HG03060 (cell line): ENCODE measurements around the gene MYLK.

Experiments
- ATAC-seq: cut with Tn5 transposase; IDR thresholded peaks from one replicate; pipeline ENCODE4 v1.9.1; 2021; ENCODE audit warnings: low read depth, moderate number of reproducible peaks; ENCODE audit not compliant: unreplicated experiment

Gene MYLK

DNA sequence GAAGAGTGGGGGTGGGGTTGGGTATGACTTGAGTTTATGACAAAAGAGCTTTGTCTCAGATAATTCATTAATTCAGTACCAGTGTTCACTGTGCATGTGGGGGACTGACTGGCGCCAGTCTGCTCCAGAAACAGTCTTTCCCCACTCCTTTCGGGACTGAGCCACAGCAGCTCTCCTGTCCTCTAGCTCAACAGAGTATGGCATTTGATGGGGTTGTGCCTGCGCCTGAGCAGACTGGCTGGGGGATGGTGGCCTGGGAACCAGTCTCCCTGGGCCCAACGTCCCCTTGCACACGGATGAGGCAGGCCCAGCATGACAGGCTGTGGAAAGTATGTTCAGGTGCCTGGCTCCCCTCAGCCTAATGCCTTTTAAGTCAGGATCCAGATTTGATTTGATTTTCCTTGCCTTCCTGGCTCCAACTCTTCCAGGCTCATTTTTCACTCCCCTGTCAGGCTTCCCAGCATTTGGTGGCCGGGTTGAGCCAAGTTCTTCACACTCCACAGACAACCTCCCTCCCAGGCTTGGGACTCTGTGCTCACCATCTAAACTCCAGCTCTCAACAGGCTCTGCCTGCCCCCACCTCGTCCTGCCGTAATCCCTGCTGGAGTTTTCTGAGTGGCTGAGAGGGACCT is 105.0 kb downstream of the MYLK start:
- no peak for ATAC-seq

DNA sequence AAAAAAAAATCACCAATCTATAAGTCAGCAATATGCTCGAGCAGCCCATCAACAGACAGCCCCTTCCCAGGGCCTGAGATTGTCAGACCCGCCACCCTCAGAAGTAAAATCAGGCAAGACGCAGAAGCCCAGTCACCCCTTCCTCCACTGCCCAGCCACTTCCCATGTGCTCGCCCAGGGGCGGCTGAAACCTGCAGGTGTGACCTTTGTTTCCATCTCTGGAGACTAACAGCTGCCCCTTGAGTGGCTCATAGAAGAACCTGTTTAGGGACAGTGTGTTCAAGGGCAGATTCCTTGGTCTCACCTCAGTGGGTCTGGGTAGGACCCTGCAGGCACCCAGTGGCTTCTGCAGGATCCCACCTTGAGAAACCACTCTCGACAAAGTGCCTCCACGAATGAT is 105.6 kb downstream of the MYLK start:
- no peak for ATAC-seq

DNA sequence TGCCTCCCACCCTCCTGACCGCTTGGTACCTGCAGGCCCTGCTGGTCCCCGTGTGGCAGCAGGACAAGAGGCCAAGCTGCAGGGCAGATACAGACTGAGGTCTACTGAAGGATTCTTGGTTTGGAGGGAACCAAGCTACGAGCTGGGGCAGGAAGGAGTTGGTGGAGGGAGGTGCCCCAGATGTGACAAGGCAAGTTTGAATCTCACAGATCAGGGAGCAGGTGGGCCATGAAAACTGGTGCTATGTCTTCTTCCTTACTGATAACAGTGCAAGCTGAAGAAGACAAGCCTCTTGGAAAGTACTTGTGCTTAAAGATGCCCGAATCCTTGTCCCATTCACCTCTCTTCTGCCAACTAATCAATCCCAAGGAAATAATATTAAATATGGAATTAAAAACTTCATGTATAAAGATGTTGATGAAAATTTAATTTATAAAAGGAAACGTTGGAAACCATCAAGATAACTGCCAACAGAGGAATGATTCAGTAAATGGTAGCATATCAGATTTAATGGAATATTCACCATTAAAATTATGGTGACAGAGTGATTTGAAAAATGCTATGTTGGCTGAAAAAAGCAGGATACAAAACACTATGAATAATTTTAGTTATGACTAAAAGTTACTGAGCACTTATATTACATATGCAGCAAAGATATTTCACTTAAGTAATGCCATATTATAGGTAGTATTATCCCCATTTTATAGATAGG is 107.9 kb downstream of the MYLK start:
- no peak for ATAC-seq

DNA sequence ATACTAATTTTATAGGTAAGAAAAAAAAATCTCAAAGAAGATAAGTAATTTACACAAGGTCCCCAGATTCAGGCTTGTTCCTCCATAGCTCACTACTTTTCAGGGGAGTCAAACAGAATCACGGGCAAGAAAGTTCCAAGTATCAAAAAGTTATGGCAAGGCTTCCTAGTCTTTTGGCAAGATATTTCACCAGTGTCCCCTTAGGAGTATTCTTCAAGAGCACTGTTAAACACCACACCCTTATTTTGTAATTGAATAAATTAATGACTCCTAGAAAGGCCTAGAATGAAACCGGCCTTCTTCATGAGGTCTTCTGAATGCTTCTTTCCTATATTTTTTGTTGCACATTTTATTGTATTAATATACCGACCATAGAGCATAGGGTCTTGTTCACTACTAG is 109.7 kb downstream of the MYLK start:
- no peak for ATAC-seq

DNA sequence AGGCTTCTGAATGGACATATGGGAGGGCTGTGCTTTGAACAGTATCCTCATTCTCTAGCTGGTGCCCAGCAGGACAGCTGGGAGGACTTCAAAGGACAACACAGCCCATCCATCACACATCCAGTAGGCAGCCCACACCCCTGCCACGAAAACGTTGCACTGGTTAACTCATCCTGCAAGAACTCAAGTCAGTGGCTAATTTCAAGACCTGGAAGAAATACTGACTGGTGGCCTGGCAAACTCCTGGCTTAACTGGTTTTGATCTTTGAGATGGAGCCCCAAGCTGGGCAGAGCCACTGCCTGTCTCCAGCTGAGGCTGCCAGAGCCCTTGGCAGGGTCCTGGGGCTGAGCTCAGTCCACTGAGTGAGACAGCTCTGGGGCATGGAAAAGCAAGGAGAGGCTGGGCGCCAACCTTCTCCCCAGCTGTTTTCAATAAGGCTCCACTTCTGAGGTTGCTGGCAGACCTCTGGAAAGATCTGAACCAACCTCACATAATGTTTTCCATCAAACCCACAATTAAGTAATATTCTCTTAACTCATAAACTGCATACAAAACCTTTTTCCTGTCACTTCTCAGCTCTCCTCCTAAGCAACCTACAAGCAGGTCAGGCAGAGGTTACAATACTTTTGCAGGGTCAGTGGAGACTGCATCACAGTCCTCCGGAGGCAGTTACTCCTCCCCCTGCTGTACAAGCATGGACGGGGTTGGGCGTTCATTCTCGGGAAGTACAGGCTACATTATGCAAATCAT is 110.3 kb downstream of the MYLK start:
- no peak for ATAC-seq

DNA sequence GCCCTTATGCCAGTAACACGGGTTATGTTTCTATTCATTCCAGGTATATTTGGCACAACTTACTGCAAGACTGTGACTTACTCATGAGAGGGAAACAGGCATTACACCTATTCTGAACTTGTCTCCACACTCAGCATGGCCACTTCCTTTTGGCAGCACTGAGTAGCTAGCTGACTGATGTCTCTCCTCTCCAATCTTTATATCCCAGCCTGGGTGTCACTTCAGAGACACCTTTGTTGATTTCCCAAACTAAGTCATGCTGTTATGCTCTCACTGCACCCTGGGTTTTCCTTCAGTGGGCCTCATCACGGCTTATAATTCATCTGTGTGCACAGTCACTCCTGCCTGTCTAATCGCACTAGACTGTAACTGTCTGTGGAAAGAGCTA is 114.8 kb downstream of the MYLK start:
- ATAC-seq: no peak

DNA sequence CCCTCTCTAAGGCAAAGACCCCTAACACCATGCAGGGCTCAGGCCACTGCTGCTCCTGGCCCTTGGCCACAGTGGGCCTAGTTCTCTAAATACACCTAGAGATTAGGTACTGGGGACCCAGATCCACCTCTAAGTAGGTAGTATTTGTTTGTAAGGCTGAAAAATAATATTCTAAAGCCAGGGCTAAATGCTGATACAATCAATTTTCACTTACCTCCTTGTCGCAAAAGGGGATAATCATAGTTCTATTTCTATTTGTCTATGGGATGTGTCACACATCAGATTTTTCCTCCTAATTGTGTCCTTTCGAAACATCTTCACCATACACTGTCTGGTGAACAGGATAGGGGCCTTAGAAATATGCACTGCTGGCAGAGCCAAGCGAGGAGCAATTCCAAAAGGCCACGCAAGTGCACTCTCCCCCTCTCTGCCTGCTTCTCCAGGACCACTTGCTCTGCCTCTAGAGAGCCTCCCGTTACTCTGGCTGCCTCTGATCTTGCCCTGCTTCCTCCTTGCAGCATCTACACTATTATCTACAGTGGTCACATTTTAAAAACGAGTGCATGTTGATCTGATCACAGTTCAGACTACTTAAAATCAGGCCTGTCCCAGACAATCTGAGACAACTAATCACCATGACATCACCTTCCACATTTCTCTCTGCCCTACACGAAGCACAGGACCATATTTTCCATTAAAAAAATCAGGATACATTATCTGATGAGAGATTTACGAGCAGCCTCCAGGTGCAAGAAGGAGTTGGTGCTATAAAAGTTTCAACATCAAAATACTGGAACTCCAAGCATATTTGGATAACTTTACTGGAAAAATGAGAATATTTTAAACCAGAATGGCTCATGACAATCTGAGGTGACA is 115.4 kb downstream of the MYLK start:
- no peak for ATAC-seq

DNA sequence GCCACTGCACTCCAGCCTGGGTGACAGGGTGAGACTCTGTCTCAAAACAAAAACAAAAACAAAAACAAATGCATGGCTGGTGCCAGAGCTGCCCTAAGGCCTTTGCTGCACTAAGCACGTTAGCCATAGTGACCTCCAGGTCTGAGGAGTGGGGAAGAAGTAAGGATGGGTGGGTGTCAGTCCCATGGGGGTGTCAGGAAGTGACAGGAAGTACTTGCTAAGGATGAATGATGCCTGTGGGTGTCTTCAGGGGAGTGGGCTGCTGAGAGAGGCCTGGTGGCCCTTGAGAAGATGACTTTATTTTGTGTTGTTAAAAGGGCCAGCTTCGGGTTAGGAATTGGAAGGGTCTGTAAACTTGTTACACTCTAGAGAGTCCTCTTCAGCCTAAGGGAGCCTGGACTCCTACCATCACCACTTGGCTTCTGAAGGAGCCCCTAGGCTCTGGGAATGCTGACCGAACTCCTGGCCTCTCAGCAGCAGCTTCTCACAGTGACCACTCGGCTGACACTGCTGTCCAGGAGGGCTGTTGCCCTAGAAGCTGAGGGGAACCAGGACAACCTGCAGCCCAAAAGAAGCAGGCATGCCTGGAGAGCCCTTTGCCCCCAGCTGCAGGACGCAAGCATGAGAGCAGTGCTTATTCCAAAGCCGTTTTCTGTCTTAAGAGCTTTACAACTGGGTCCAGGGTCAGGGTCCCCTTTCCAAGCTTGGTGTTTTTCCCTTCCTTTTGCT is 116.4 kb downstream of the MYLK start:
- no peak for ATAC-seq

DNA sequence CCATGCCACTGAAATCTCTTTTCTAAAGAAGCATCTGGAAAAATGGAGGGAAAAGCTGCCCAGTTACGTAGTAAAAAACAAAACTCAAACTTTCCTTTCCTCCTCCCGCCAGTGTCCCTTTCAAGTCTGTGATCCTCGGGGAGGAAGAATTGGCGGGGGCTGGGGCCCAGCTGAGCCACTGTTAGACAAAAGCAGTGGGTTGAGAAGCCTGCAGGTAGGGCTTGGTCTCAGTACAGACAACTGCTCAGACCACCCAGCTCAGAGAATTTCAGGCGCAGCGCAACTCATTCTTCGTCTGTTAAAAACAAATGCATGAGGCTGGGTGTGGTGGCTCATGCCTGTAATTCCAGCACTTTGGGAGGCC is 117.1 kb downstream of the MYLK start:
- ATAC-seq: no peak

DNA sequence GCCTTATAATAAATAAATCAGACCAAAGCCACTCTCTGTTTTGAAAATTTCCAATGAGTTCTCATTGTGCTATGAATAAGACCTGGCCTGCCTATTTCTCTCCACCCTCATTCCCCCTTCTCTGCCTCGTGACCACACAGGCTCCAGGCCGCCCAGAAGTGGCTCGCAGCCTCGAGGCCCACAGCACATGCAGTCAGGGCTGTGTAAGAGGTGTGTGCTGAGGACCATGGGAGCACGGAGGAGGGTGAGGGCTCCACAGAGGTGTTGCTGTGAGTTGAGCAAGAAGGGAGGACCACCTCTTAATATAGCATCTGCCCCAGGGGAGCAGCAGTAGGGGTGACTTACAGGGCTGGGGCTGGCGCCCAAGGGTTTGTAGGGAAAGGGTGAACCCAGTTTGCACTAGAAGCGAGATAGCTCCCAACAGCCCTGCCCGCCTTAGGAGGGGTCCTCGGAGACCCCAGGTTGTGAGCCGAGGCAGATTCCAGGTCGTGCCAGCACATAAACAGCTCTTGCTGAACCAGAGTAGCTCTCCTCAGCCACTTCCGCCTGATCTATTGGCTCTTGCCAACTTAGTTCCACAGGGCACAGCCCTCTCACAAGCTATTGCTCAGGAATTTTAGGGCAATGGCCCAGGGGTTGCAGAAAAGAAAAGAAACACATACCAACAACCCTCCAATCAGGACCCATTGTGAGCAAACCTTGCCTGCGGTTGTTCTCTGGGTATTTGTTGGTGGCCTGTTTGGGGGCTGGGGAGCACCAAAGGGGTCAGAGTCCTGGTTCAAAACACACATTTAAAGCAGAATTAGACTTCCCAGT is 117.7 kb downstream of the MYLK start:
- no peak for ATAC-seq

DNA sequence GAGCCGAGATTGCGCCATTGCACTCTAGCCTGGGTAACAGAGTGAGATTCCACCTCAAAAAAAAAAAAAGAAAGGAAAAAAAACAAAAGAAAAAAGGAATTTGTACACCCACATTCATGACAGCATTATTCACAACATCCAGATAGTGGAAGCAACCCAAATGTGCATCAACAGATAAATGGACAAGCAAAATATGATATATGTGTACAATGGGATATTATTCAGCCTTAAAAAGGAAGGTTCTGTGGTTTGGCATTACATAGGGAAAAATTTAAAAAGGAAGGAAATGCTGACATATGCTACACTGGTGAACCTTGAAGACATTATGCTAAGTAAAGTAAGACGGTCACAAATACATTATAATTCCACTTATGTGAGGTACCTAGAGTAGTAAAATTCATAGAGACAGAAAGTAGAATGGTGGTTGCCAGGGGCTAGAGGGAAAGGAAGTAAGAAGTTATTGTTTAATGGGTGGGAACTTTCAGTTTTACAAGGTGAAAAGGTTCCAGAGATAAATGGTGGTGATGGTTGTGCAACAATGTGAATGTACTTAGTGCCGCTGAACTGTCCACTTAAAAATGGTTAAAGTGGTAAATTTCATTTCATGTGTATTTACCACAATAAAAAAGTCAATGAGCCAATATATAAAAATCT is 118.5 kb downstream of the MYLK start:
- no peak for ATAC-seq

DNA sequence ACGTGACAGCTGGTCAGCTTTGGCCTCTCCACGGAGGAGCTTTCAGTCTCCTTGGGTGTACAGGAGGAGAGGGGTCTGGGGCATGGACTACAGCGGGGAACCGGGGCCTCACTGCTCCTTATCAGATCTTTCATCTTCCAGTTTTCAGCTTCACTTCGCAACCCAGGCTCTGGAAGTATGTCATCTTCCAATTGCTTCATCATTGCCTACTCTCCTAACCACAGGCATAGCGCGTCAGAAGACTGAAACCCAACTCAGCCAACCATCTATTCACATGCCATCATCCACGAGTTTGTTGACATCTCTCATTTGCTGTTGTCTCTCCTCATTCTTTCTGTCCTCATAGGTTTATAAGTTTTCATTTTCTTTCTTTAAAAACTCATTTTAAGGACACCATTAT is 119.5 kb downstream of the MYLK start:
- ATAC-seq: no peak

DNA sequence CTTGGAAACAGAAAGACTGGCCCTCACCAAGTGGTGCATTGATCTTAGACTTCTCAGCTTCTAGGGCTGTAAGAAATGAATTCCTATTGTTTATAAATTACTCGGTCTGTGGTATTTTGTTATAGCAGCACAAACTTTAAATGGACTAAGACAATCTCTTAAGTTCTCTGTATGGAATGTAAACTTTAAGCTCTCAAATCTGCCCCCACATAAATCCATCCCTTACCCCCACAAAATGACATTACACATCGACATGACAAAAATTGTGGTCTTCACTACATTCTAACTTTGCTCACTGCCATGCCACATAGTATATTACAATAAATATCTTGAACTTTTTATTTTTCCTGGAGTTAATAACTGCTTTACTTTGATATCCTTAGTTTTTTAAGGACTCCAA is 121.3 kb downstream of the MYLK start:
- ATAC-seq: no peak

DNA sequence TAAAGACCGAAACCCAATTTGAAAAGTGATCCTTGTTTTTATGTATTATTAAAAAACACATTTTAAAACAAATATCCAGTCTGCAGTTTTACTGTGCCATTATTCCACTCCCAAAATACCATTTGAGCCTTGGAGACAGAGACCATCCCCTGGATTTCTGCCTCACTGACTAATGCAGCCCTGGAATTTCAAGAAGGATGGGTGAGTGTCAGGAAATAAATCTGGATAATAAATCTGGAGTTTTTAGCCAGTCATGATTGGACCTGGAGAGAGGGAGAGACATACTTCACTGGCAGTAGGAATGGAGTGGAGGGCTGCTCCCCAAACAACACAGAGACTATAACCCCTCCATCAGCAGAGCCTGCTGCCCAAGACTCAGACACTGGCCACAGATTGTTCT is 123.3 kb downstream of the MYLK start:
- ATAC-seq: no peak

DNA sequence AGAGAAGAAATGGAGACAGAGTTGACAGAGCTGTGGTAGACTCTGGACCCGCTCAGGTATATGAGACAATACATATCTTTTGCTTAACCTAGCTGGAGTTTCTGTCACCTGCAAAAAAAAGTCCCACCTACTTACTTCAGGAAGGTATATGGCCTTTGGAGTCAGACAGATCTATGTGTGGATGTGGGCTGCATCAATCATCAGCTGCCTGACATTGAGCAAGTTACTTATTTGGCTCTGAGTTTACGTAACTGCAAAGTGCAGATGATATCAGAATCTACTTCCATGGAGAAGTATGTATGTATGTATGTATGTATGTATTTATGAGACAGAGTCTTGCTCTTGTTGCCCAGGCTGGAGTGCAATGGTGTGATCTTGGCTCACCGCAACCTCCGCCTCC is 124.3 kb downstream of the MYLK start:
- ATAC-seq: no peak

DNA sequence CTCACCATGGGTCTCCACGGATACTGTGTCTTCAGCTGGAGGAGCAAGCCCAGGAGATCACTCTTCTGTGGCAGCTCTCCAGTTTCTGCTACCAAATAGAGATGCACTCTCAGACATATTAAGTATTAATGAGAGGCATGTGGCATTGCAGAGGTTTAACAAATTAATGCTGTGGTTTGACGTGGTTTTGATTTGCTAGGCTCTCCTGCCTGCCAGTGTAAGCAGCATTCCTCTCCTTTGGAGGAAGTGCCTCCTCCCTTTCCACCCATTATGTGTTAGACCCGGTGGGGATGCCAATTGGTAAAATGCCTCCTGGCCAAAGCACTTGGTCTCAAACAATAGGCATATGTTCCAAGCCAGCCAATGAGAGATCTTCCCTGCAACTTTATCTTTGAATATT is 124.8 kb downstream of the MYLK start:
- no peak for ATAC-seq

DNA sequence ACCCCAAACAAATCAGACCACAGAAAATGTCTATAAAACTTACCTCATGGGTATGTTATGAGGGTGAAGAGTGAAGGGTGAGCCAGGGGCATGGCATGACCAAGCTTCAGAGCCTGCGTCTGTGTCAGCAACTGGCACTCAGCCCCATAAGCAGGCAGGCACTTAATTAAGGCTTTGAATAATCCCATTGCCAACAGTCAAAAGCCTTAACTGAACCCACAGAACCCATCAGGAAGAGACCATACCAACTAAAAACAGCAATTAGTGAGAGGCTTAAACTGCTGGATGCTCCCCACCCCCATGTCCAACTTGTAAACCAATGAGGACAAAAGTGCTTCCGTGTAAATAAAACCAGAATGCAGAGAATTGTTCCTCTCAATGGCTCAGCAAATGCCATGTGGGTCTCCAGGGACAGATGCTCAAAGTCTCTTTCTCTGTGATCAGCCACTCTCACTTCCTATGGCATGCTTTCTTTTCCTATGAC is 126.0 kb downstream of the MYLK start:
- ATAC-seq: no peak

DNA sequence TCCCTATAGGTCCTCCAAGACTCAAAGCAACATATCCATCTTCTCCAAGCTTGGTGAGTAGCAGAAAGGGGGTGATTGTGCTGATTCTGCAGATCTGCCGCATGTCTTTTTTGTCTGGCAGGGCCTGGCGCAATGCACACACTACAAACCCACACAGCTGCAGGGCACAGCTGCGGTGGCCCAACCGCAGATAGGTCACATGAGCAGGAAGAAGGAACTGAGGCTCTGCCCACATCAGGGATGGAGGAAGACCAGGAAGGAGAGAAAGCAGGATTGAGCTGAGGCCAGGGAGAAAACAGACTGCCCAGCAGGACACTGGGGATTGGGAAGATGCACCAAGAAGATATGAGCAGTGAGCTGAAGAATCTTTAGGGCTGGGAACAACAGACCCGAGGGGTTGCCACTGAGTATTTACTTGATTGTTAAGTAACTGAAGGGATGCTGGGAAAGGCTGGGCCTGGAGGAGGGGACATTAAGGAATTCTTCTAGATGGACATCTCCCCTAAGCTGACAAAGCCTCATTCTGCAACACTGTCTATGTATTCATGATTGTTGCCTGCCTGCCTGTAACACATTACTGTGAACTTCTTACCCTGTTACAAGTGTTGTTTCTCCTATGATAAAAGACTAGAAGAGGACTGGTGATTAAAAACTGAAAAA is 126.7 kb downstream of the MYLK start:
- ATAC-seq: no peak
